HFF-Myc (cell line): Measurements from ENCODE around the gene KARS1.
"Not testable (repeated sequence)": the region's sequence is repeated elsewhere in the genome, so short reads cannot be mapped to it uniquely, and the experiment has no call there.

Experiments used
- DNase-seq: peaks from one replicate; pipeline ENCODE4 v3.0.0-alpha.2; 2011; ENCODE audit warnings: low read depth; ENCODE audit errors: extremely low read depth
- H3K4me3 ChIP-seq: replicated peaks from 2 replicates; pipeline ENCODE4 v1.5.1; 2011; ENCODE audit warnings: low read depth, mild to moderate bottlenecking, control low read depth, low read length
- CTCF ChIP-seq: IDR thresholded peaks from 2 replicates; pipeline ENCODE4 v1.5.1; 2012; ENCODE audit warnings: mild to moderate bottlenecking, low read depth, low read length, control low read depth; ENCODE audit errors: missing control alignments

Gene KARS1

GRCh38 chr16:75606507-75606906, 41.0 kb downstream of the KARS1 start:
- H3K4me3 ChIP-seq, result no peak overlapping the region
- TF ChIP-seq CTCF, result no peak
- no peak for DNase-seq

GRCh38 chr16:75603241-75603640, 44.2 kb downstream of the KARS1 start:
- DNase-seq, result no peak
- TF ChIP-seq CTCF, result no peak

GRCh38 chr16:75599452-75600277, 47.8 kb downstream of the KARS1 start:
- TF ChIP-seq CTCF, result no peak
- no peak for DNase-seq
- no peak overlapping the region for H3K4me3 ChIP-seq

More at GRCh38 chr16:75603241-75603640, 44.2 kb downstream of the KARS1 start:
- H3K4me3 ChIP-seq, result no peak overlapping the region

GRCh38 chr16:75593825-75594820, 53.3 kb downstream of the KARS1 start:
- no peak overlapping the region for H3K4me3 ChIP-seq
- DNase-seq, result peak; percentile 76
- no peak for TF ChIP-seq CTCF

- no peak overlapping the region for H3K4me3 ChIP-seq
- no peak for DNase-seq
- TF ChIP-seq CTCF, result no peak
Measured at GRCh38 chr16:75593308-75593707, 54.2 kb downstream of the KARS1 start.

- DNase-seq, H3K4me3 ChIP-seq: not testable (repeated sequence)
Measured at GRCh38 chr16:75591927-75592326, 55.5 kb downstream of the KARS1 start.
